Stomach (tissue), 4 donors: Measurements from ENCODE around the gene CDC7.

Experiments
- CTCF ChIP-seq, 7 experiments: fragments of 450-650 bp in 4 of 7; fragments of 200-600 bp in 3 of 7; sonication (generic) in 3 of 7; IDR thresholded peaks; one replicate each; pipeline ENCODE4 v1.5.1; 2016 to 2019; ENCODE audit warnings: antibody characterized with exemption in 7 of 7, control low read depth in 2 of 7, mild to moderate bottlenecking in 1 of 7
- EP300 ChIP-seq: sonication (generic); formaldehyde crosslinking; IDR thresholded peaks from one replicate; pipeline ENCODE4 v1.6.1; 2017; ENCODE audit warnings: antibody characterized with exemption

DNA sequence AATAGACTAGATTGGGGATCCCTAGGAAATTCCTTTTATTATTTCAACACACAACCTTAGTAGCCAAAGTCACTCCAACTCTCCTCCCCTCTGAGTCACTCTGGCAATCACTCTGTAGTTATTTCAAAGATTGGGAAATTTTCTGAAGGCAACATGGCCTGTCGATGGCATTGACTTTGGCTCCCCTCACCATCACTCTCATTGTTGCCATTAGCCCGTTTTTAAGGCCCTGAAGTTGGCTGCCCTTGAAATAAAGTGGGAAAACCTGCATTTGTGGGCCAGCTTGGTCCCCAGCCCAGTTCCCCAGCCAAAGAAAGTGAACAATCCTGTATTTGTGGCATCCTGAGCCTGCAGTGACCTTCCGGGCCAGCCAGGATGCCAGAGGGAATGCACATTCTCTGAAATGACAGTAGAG lies 52.5 kb downstream of the CDC7 start:
- TF ChIP-seq CTCF (IDR thresholded peaks at IDR 0.05) (no peak), EP300 (no peak)
